Natural killer cell treated with Interleukin-12 subunit alpha and Interleukin-12 subunit beta and Interleukin-15 and Interleukin-18, amount 100 ng/mL, for 72 hours (primary cell): Measurements from ENCODE around the gene LRFN5. TPM values are rescaled to one million over a fixed set of nuclear protein-coding genes. Genes with fewer than 3 reads are reported as not detected.

Experiments used
- ATAC-seq, 2 donors: fragments of 150-1000 bp; cut with Tn5 transposase in 1 of 2; sonication (Bioruptor Pico), chemical (Tn5 transposase) in 1 of 2; 2 replicates each; pipeline ENCODE4 v1.10.0; 2021
- DNase-seq: peaks from one replicate; pipeline ENCODE4 v3.0.0; 2022; ENCODE audit warnings: low spot score
- H3K27ac Mint-ChIP-seq, 2 donors: 1 replicate in 1 of 2; 2 replicates in 1 of 2; pipeline ENCODE4 v1.8.0; 2022; ENCODE audit warnings: mixed read lengths in 2 of 2, mild to moderate bottlenecking in 1 of 2, moderate library complexity in 1 of 2
- H3K27me3 Mint-ChIP-seq, 2 donors: 1 replicate in 1 of 2; 2 replicates in 1 of 2; pipeline ENCODE4 v1.8.0; 2022; ENCODE audit warnings: mixed read lengths in 2 of 2
- H3K36me3 Mint-ChIP-seq: one replicate; pipeline ENCODE4 v1.8.0; 2022; ENCODE audit warnings: mixed read lengths
- H3K4me1 Mint-ChIP-seq, 2 donors: 1 replicate in 1 of 2; 2 replicates in 1 of 2; pipeline ENCODE4 v1.8.0; 2022; ENCODE audit warnings: low read depth in 2 of 2, mixed read lengths in 2 of 2, mild to moderate bottlenecking in 1 of 2
- H3K4me3 Mint-ChIP-seq: one replicate; pipeline ENCODE4 v1.8.0; 2022; ENCODE audit warnings: mixed read lengths
- H3K9me3 Mint-ChIP-seq: 2 replicates; pipeline ENCODE4 v1.8.0; 2022; ENCODE audit warnings: mixed read lengths
- total RNA-seq, 2 donors: library from RNA; stranded (reverse); gene quantifications; one replicate each; pipeline ENCODE4 v1.2.3, GENCODE V29; 2022

The LRFN5 gene
- total RNA-seq, 2 donors from 2014 or later, result not detected

DNA sequence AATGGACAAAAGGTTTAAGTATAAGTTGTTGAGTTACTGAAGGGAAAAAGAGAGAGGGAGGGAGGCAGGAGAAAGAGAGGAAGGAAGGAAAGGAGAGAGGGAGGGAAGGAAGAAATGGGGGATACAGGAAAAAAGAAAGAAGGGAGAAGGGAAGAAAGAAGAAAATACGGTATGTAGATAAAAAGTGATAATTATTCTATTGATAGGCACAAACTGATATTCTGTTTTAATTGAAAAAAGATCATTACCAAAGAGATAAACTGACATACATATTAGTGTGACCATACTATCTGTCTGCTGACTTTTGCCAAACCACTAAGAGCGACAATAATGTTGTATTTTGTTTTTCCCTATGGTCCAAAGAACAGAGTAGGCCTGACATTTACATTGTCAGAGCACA, 154.5 kb downstream of the LRFN5 start:
- peaks cover 10% of the 10 kb centered on the region for H3K9me3 Mint-ChIP-seq
- no peaks in the 10 kb centered on the region for H3K27me3 Mint-ChIP-seq
- no peak overlapping the region for H3K27ac Mint-ChIP-seq
- ATAC-seq, result no peak
- peaks cover 9% of the 10 kb centered on the region for H3K36me3 Mint-ChIP-seq
- DNase-seq, result no peak
- H3K4me1 Mint-ChIP-seq, result no peaks in the 10 kb centered on the region
- H3K4me3 Mint-ChIP-seq, result no peak overlapping the region

DNA sequence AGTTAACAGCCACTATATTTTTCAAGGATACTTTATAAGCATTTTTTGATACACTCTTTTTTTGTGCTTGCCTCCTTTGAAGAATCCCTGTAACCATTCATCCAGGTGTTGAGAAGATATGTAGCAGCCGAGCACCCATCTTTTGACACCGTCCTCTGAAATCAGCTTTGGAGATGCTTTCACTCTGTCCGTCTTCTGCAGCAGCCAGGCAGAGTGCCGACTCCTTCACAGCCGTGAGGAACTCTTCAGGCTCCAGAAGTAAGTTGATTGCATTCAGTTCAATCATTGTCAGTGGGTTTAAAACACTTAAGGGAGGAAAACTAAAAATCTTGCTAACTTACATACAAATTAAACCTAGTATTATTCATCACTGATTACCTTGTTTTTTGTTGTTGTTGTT, 160.1 kb downstream of the LRFN5 start:
- H3K36me3 Mint-ChIP-seq, result no peaks in the 10 kb centered on the region
- no peaks in the 10 kb centered on the region for H3K4me1 Mint-ChIP-seq
- H3K4me3 Mint-ChIP-seq, result no peak overlapping the region
- ATAC-seq, result no peak
- no peak overlapping the region for H3K27ac Mint-ChIP-seq
- no peaks in the 10 kb centered on the region for H3K27me3 Mint-ChIP-seq
- H3K9me3 Mint-ChIP-seq, result peaks cover 10% of the 10 kb centered on the region
- DNase-seq, result no peak

- no peak overlapping the region for H3K27ac Mint-ChIP-seq
- H3K9me3 Mint-ChIP-seq, result peaks cover 14% of the 10 kb centered on the region
- H3K27me3 Mint-ChIP-seq, result no peaks in the 10 kb centered on the region
- no peak overlapping the region for H3K4me3 Mint-ChIP-seq
- no peak for DNase-seq
- ATAC-seq, result no peak
- no peaks in the 10 kb centered on the region for H3K4me1 Mint-ChIP-seq
- H3K36me3 Mint-ChIP-seq, result no peaks in the 10 kb centered on the region
These were observed 167.0 kb downstream of the LRFN5 start for GRCh38 chr14:41773536-41774279.

- H3K4me1 Mint-ChIP-seq, result no peaks in the 10 kb centered on the region
- peaks cover 7% of the 10 kb centered on the region for H3K9me3 Mint-ChIP-seq
These were observed 175.8 kb downstream of the LRFN5 start for GRCh38 chr14:41782511-41782910.

DNA sequence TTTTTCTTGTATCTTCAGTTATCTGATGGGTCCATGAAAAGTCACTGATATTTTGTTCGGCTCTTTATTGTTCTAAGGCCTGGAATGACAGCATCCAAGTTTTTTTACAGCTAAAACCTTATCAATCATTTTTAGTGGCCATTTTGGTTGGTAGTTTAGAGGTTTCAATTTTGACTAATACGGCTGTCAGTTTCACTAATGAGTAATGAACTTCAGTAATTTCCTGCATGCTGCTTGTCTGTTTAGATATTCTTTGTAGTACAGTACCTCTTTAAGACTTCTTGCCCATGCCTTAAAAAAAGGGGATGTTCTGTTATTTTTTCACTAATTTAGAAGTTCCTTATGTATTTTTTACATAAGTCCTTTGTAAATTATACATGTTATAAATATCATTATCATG, 176.7 kb downstream of the LRFN5 start:
- Mint-ChIP-seq H3K9me3 (peaks cover 7% of the 10 kb centered on the region), H3K27me3 (no peaks in the 10 kb centered on the region), H3K36me3 (no peaks in the 10 kb centered on the region), H3K4me3 (no peak overlapping the region), H3K4me1 (no peaks in the 10 kb centered on the region), H3K27ac (no peak overlapping the region)
- ATAC-seq (no peak), DNase-seq (no peak)

More at GRCh38 chr14:41782511-41782910, 175.8 kb downstream of the LRFN5 start:
- DNase-seq (no peak), ATAC-seq (no peak)
- Mint-ChIP-seq H3K27me3 (no peaks in the 10 kb centered on the region), H3K36me3 (no peaks in the 10 kb centered on the region), H3K4me3 (no peak overlapping the region), H3K27ac (no peak overlapping the region)

GRCh38 chr14:41785696-41786095, 179.0 kb downstream of the LRFN5 start:
- Mint-ChIP-seq H3K4me1 (no peaks in the 10 kb centered on the region), H3K27me3 (no peaks in the 10 kb centered on the region), H3K27ac (no peak overlapping the region), H3K4me3 (no peak overlapping the region), H3K36me3 (no peaks in the 10 kb centered on the region), H3K9me3 (peaks cover 4% of the 10 kb centered on the region)
- DNase-seq (no peak), ATAC-seq (no peak)

DNA sequence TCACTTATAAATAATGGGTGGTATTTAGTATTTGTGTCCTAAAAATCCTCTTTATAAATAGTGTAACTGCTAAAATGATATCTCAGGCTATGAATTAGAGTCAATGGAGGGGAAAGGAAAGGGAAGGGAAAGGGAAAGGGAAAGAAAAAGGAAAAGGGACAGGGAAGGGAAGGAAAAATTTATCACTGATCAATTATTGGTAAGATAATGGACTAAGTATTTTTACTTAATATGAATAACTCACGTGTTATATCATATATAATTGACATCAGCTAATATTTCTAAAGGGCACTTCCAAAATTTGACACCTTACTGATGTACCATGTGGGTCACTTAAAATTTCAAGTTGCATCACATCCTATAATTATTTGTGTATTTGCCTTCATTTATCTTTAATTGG, 193.1 kb downstream of the LRFN5 start:
- H3K27me3 Mint-ChIP-seq, result no peaks in the 10 kb centered on the region
- no peaks in the 10 kb centered on the region for H3K36me3 Mint-ChIP-seq
- peaks cover 4% of the 10 kb centered on the region for H3K9me3 Mint-ChIP-seq
- no peak overlapping the region for H3K4me3 Mint-ChIP-seq
- no peak for ATAC-seq
- no peak for DNase-seq
- no peaks in the 10 kb centered on the region for H3K4me1 Mint-ChIP-seq
- no peak overlapping the region for H3K27ac Mint-ChIP-seq

DNA sequence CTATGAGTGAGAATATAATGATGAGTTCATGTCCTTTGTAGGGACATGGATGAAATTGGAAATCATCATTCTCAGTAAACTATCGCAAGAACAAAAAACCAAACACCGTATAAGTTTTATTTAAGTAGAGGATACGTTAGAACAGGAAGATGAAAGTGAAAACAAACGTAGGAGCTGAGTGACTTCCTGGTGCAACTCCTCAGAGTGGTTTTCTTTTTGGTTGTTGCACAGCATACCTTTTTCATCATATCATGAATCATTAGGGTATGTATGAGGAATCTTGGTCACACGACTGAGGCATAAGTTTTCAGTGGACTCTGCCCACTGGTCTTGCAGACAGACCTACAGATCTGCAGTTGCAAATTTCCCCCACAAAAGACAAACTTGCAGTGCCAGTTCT, 199.0 kb downstream of the LRFN5 start:
- H3K4me1 Mint-ChIP-seq, result no peaks in the 10 kb centered on the region
- DNase-seq (no peak), ATAC-seq (no peak)
- no peak overlapping the region for H3K4me3 Mint-ChIP-seq
- no peaks in the 10 kb centered on the region for H3K27me3 Mint-ChIP-seq
- no peak overlapping the region for H3K27ac Mint-ChIP-seq
- no peaks in the 10 kb centered on the region for H3K36me3 Mint-ChIP-seq
- H3K9me3 Mint-ChIP-seq, result no peaks in the 10 kb centered on the region

DNA sequence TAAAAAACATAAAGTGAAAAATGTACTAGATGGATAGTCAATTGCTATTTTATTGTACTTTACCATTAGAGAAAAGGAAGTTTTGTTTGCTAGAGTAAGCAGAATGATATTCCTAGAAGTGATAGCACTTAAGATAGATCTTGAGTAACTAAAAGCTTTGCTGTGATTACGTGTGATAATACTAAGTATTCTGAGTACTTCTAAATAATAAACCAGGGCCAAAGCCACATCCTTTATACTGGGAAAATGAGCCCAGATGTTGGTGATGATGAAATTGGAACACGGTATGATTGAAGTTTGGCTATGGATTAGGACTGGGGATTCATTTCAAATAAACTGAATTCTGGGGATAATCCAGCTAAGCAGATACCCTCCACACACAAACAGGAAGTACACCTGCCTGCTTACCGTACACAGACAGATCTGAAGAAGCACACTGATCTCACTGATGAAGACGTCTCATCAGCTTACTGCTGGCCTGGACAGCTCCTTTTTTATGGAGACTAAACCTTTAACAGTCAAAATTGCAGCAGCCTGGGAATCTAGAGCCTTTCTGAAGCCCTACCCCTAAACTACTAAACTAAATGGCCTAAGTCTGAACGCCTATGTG, 199.8 kb downstream of the LRFN5 start:
- H3K27ac Mint-ChIP-seq, result no peak overlapping the region
- H3K27me3 Mint-ChIP-seq, result no peaks in the 10 kb centered on the region
- no peaks in the 10 kb centered on the region for H3K36me3 Mint-ChIP-seq
- H3K9me3 Mint-ChIP-seq, result no peaks in the 10 kb centered on the region
- no peak overlapping the region for H3K4me3 Mint-ChIP-seq
- no peaks in the 10 kb centered on the region for H3K4me1 Mint-ChIP-seq
- ATAC-seq, result no peak
- no peak for DNase-seq

GRCh38 chr14:41810362-41810761, 203.7 kb downstream of the LRFN5 start:
- Mint-ChIP-seq H3K27ac (no peak overlapping the region), H3K4me3 (no peak overlapping the region), H3K36me3 (no peaks in the 10 kb centered on the region), H3K27me3 (no peaks in the 10 kb centered on the region), H3K9me3 (peaks cover 7% of the 10 kb centered on the region), H3K4me1 (no peaks in the 10 kb centered on the region)
- DNase-seq, result no peak
- no peak for ATAC-seq

GRCh38 chr14:41817626-41818025, 210.9 kb downstream of the LRFN5 start:
- Mint-ChIP-seq H3K27ac (no peak overlapping the region), H3K9me3 (peaks cover 21% of the 10 kb centered on the region), H3K4me3 (no peak overlapping the region), H3K4me1 (no peaks in the 10 kb centered on the region), H3K36me3 (peaks cover 1% of the 10 kb centered on the region), H3K27me3 (no peaks in the 10 kb centered on the region)
- no peak for DNase-seq
- no peak for ATAC-seq

- ATAC-seq, result no peak
- Mint-ChIP-seq H3K36me3 (peaks cover 6% of the 10 kb centered on the region), H3K27me3 (no peaks in the 10 kb centered on the region), H3K4me1 (no peaks in the 10 kb centered on the region), H3K27ac (no peak overlapping the region), H3K9me3 (peaks cover 22% of the 10 kb centered on the region), H3K4me3 (no peak overlapping the region)
- no peak for DNase-seq
These were observed 217.8 kb downstream of the LRFN5 start for GRCh38 chr14:41824441-41824840.

DNA sequence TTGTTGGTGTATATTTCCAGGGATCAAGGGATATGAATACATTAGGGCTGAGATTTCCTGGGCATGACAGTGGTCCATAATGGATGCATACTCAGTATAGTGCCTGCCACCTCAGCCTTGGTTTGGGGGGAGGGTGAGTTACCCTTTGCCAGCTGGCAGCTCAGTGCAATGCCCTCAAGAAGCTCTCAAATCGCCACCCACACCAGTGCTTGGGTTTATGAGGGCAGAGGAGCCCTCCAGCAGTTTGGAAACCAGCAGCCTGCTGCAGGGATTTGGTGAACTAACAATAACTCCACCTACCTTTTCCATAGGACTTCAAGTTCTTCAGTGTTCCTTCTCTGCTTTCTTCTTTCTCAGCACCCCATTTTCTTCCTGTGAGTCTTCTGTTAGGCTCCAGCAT, 218.9 kb downstream of the LRFN5 start:
- ATAC-seq (no peak), DNase-seq (no peak)
- H3K9me3 Mint-ChIP-seq, result peaks cover 22% of the 10 kb centered on the region
- H3K27ac Mint-ChIP-seq, result no peak overlapping the region
- peaks cover 6% of the 10 kb centered on the region for H3K36me3 Mint-ChIP-seq
- no peaks in the 10 kb centered on the region for H3K27me3 Mint-ChIP-seq
- H3K4me1 Mint-ChIP-seq, result no peaks in the 10 kb centered on the region
- no peak overlapping the region for H3K4me3 Mint-ChIP-seq

DNA sequence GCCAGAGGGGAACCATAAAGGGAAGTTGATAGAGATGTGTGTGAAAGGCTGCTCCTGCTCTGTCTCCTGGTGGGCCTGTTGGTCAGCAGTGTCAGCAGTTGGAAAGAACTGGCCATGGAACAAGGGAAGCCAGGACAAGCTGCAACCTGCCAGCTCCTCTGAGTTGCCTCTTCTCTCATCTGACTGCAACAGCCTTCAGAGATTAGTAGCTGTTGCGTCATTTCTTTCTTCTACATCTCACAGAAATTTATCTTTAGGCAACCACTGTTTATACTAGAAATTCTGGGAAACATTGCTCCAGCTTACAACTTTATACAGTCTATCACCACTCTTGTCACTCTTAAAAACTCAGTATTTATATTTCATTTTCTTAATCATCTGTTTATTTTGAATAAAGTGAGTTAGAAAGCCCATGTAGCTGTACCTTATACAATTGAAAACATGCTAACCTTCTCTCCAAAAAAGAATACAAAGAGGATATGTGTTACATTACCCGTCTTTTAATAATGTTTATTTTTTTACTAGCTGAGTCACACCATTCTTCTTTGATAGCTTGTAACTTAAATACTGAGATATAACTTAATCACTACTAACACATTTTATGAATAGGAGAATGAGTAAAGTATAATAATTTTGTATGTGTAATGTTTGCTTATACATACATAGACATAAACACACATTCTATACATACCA, 224.2 kb downstream of the LRFN5 start:
- Mint-ChIP-seq H3K27me3 (no peaks in the 10 kb centered on the region), H3K4me1 (no peaks in the 10 kb centered on the region), H3K27ac (no peak overlapping the region), H3K9me3 (peaks cover 12% of the 10 kb centered on the region), H3K4me3 (no peak overlapping the region), H3K36me3 (no peaks in the 10 kb centered on the region)
- ATAC-seq (no peak), DNase-seq (no peak)
